IMR-90 (cell line): ENCODE results near the gene MSH5. TPM values are rescaled to one million over a fixed set of nuclear protein-coding genes. Genes with fewer than 3 reads are reported as not detected.

Experiments used
- ATAC-seq: fragments of 200-7000 bp; cut with Tn5 transposase; 2 replicates; pipeline ENCODE4 v1.9.1; 2020; ENCODE audit warnings: low read depth, mild to moderate bottlenecking, moderate library complexity
- BruUV-seq: library from RNA; stranded (reverse); fragments of 400-500 nt; replicated peaks from 2 replicates; lab custom pipeline; 2021; lab: Mats Ljungman, UMichigan
- CTCF ChIA-PET: fragments of 300-600 bp; formaldehyde crosslinking; extraction: SDS; loops from one replicate; lab custom pipeline; 2021; ENCODE audit warnings: antibody characterized with exemption; lab: Yijun Ruan, JAX
- POLR2A ChIA-PET: fragments of 300-600 bp; sonication (Branson Sonifier 250); formaldehyde crosslinking; loops from one replicate; lab custom pipeline; 2022; ENCODE audit warnings: antibody characterized with exemption; ENCODE audit not compliant: unreplicated experiment; lab: Charles Lee
- DNase-seq: peaks from one replicate; pipeline ENCODE4 v3.0.0; 2013
- H2AFZ ChIP-seq: replicated peaks from 2 replicates; pipeline ENCODE3; 2013; ENCODE audit warnings: low read length, mild to moderate bottlenecking; ENCODE audit not compliant: poor library complexity
- H2AK5ac ChIP-seq: 2 replicates; pipeline ENCODE4 v1.6.1; 2013; ENCODE audit warnings: low read depth, low read length, inconsistent platforms
- H2AK9ac ChIP-seq: replicated peaks from 2 replicates; pipeline ENCODE3; 2013; ENCODE audit warnings: mild to moderate bottlenecking, low read depth, low read length, moderate library complexity; ENCODE audit not compliant: poor library complexity
- H2BK120ac ChIP-seq: 2 replicates; pipeline ENCODE4 v1.6.1; 2013; ENCODE audit warnings: low read depth, low read length, inconsistent platforms
- H2BK15ac ChIP-seq: 3 replicates; pipeline ENCODE4 v1.6.1; 2013; ENCODE audit warnings: low read depth, low read length, inconsistent platforms
- H2BK20ac ChIP-seq: 2 replicates; pipeline ENCODE4 v1.6.1; 2013; ENCODE audit warnings: low read depth, mild to moderate bottlenecking, inconsistent platforms, low read length, moderate library complexity
- H2BK5ac ChIP-seq: 2 replicates; pipeline ENCODE4 v1.6.1; 2013; ENCODE audit warnings: mild to moderate bottlenecking, low read depth, low read length, inconsistent platforms; ENCODE audit not compliant: poor library complexity, severe bottlenecking
- H3K14ac ChIP-seq: replicated peaks from 2 replicates; pipeline ENCODE4 v1.6.1; 2013; ENCODE audit warnings: low read depth, low read length, inconsistent platforms
- H3K18ac ChIP-seq: 2 replicates; pipeline ENCODE4 v1.6.1; 2013; ENCODE audit warnings: low read depth, low read length, control low read depth
- H3K23ac ChIP-seq: 2 replicates; pipeline ENCODE4 v1.6.1; 2013; ENCODE audit warnings: low read depth, low read length, inconsistent platforms
- H3K27ac ChIP-seq: 2 replicates; pipeline ENCODE4 v1.5.1; 2013; ENCODE audit warnings: mild to moderate bottlenecking, control low read depth, low read length; ENCODE audit not compliant: insufficient read depth
- H3K27me3 ChIP-seq: 2 replicates; pipeline ENCODE4 v1.6.1; 2013; ENCODE audit warnings: low read length; ENCODE audit not compliant: control insufficient read depth, insufficient read depth
- H3K36me3 ChIP-seq: 2 replicates; pipeline ENCODE4 v1.6.1; 2013; ENCODE audit warnings: low read length, mixed read lengths; ENCODE audit not compliant: control insufficient read depth, insufficient read depth
- H3K4ac ChIP-seq: 2 replicates; pipeline ENCODE4 v1.6.1; 2013; ENCODE audit warnings: low read depth, low read length, inconsistent platforms
- H3K4me1 ChIP-seq: 2 replicates; pipeline ENCODE4 v1.6.1; 2013; ENCODE audit warnings: low read length, mixed read lengths; ENCODE audit not compliant: control insufficient read depth, insufficient read depth
- H3K4me2 ChIP-seq: 2 replicates; pipeline ENCODE4 v1.6.1; 2013; ENCODE audit warnings: low read depth, mild to moderate bottlenecking, control low read depth, low read length, moderate library complexity
- H3K4me3 ChIP-seq: 2 replicates; pipeline ENCODE4 v1.5.1; 2013; ENCODE audit warnings: low read depth, mild to moderate bottlenecking, control low read depth, low read length, moderate library complexity; ENCODE audit not compliant: insufficient read depth
- H3K56ac ChIP-seq: 2 replicates; pipeline ENCODE4 v1.6.1; 2013; ENCODE audit warnings: low read length, inconsistent platforms; ENCODE audit not compliant: insufficient read depth; ENCODE audit errors: extremely low read depth
- H3K79me1 ChIP-seq, 2 experiments: 2 replicates each; pipeline ENCODE4 v1.6.1; 2013; ENCODE audit warnings: low read length in 2 of 2, inconsistent platforms in 1 of 2, low read depth in 1 of 2
- H3K9ac ChIP-seq: 2 replicates; pipeline ENCODE4 v1.6.1; 2013; ENCODE audit warnings: low read depth, low read length, control low read depth
- H3K9me1 ChIP-seq: 2 replicates; pipeline ENCODE4 v1.6.1; 2013; ENCODE audit warnings: low read length, inconsistent platforms; ENCODE audit not compliant: insufficient read depth
- H3K9me3 ChIP-seq: 2 replicates; pipeline ENCODE4 v1.6.1; 2013; ENCODE audit warnings: low read length; ENCODE audit not compliant: control insufficient read depth, insufficient read depth
- H4K20me1 ChIP-seq: 2 replicates; pipeline ENCODE4 v1.6.1; 2013; ENCODE audit warnings: low read length, inconsistent platforms; ENCODE audit not compliant: insufficient read depth
- H4K5ac ChIP-seq: 2 replicates; pipeline ENCODE4 v1.6.1; 2013; ENCODE audit warnings: mild to moderate bottlenecking, low read depth, low read length, control low read depth
- H4K8ac ChIP-seq, 2 experiments: 2 replicates each; pipeline ENCODE4 v1.6.1; 2013; ENCODE audit warnings: low read depth in 2 of 2, low read length in 2 of 2, control low read depth in 1 of 2, inconsistent platforms in 1 of 2
- H4K91ac ChIP-seq: 2 replicates; pipeline ENCODE4 v1.6.1; 2013; ENCODE audit warnings: low read depth, low read length, inconsistent platforms; ENCODE audit not compliant: insufficient read depth
- BHLHE40 ChIP-seq: fragments of 150-350 bp; IDR thresholded peaks from 2 replicates; pipeline ENCODE4 v1.6.1; 2016; ENCODE audit warnings: mild to moderate bottlenecking, low read depth, low read length
- CEBPB ChIP-seq: IDR thresholded peaks from 2 replicates; pipeline ENCODE4 v1.6.1; 2012; ENCODE audit warnings: low read depth, low read length, improper control_type of control experiment
- CHD1 ChIP-seq: IDR thresholded peaks from 2 replicates; pipeline ENCODE4 v1.6.1; 2012; ENCODE audit warnings: low read depth, low read length, improper control_type of control experiment
- CTCF ChIP-seq: conservative IDR thresholded peaks from 2 replicates; pipeline ENCODE4 v1.5.1; 2012; ENCODE audit warnings: mild to moderate bottlenecking, low read depth, low read length, improper control_type of control experiment
- ELK1 ChIP-seq: fragments of 150-350 bp; IDR thresholded peaks from 2 replicates; pipeline ENCODE4 v1.6.1; 2016; ENCODE audit warnings: low read depth, mild to moderate bottlenecking, low read length, moderate library complexity, borderline replicate concordance
- FOS ChIP-seq: fragments of 150-350 bp; IDR thresholded peaks from 2 replicates; pipeline ENCODE4 v1.6.1; 2016; ENCODE audit warnings: low read depth, low read length
- MAZ ChIP-seq: IDR thresholded peaks from 2 replicates; pipeline ENCODE4 v1.6.1; 2012; ENCODE audit warnings: low read depth, mild to moderate bottlenecking, low read length, improper control_type of control experiment, moderate library complexity, borderline replicate concordance
- MXI1 ChIP-seq: IDR thresholded peaks from 2 replicates; pipeline ENCODE4 v1.6.1; 2012; ENCODE audit warnings: low read depth, mild to moderate bottlenecking, low read length, moderate library complexity, borderline replicate concordance
- NFE2L2 ChIP-seq: fragments of 150-350 bp; IDR thresholded peaks from 2 replicates; pipeline ENCODE4 v1.6.1; 2016; ENCODE audit warnings: low read depth, mild to moderate bottlenecking, low read length
- POLR2A ChIP-seq: IDR thresholded peaks from 2 replicates; pipeline ENCODE4 v1.6.1; 2012; ENCODE audit warnings: mild to moderate bottlenecking, low read depth, low read length
- RAD21 ChIP-seq: IDR thresholded peaks from 2 replicates; pipeline ENCODE4 v1.6.1; 2012; ENCODE audit warnings: low read length, improper control_type of control experiment
- RFX5 ChIP-seq: IDR thresholded peaks from 2 replicates; pipeline ENCODE4 v1.8.0; 2012; ENCODE audit warnings: low read depth, mild to moderate bottlenecking, low read length, moderate library complexity
- USF2 ChIP-seq: fragments of 150-350 bp; IDR thresholded peaks from 2 replicates; pipeline ENCODE4 v1.6.1; 2017; ENCODE audit warnings: mild to moderate bottlenecking, antibody characterized with exemption, low read length, low read depth
- WGBS, 2 experiments: methylation state at CpG; one replicate each; pipeline versions ENCODE4 v1.1.5 to v1.1.7; 2013; ENCODE audit warnings: missing lambda C conversion rate in 2 of 2; ENCODE audit not compliant: insufficient read length in 1 of 2; ENCODE audit errors: extremely low coverage in 2 of 2; 5-methylcytosine and 5-hydroxymethylcytosine counted together
- dilution Hi-C: fragments of 300-500 bp; cut with HindIII; formaldehyde crosslinking; loops from one replicate; pipeline ENCODE4 v1.14.3; 2018; ENCODE audit warnings: low sequenced_read_pairs; ENCODE audit not compliant: unreplicated experiment
- in situ Hi-C: fragments of 300-500 bp; cut with MboI; formaldehyde crosslinking; loops from 3 replicates; pipeline ENCODE4 v1.14.3; 2019; ENCODE audit warnings: low sequenced_read_pairs, inconsistent platforms, mixed read lengths
- intact Hi-C: fragments of 100-400 bp; cut with micrococcal nuclease; formaldehyde crosslinking; loops from 2 replicates; pipeline ENCODE4 v1.10.0; 2022
- polyA plus RNA-seq, 3 experiments: library from polyadenylated mRNA; depleted of rRNA; stranded (reverse); fragments of >200 nt; gene quantifications; 2 replicates each; pipeline ENCODE4 v1.2.3, GENCODE V29; 2012; ENCODE audit warnings: low replicate concordance in 1 of 3
- total RNA-seq: library from RNA; depleted of rRNA; stranded (reverse); fragments of >200 nt; gene quantifications from 2 replicates; pipeline ENCODE4 v1.2.3, GENCODE V29; 2012

The MSH5 gene
- total and polyA plus RNA-seq, 2 of the 4 experiments (the other 2 are of a cell fraction) = 5.6 to 15.7 TPM

GRCh38 chr6:31728767-31729514, 10.9 kb upstream of the MSH5 start, which contains the start of gene DDAH2:
Gene DDAH2, minus strand, starts transcription at chr6:31729299. Its CDS starts 138 bp downstream, at chr6:31729161.
- CTCF ChIA-PET = interaction anchor here (0.5 to 0.7 kb wide), 2 partner anchors 42 to 48 kb away, joined by 3 read pairs; partner anchors contain the start of gene LY6G5C
- 6% methylated on average over 14 of the region's 36 CpGs; no CpG with 5 or more reads in 1 of the 2 experiments for WGBS, 2 experiments
- peaks cover 44% of the 10 kb centered on the region for H3K36me3 ChIP-seq
- TF ChIP-seq NFE2L2 = no peak
- no peak for TF ChIP-seq RAD21
- no peak; the same call in 1 of the 2 replicates for TF ChIP-seq MAZ
- TF ChIP-seq FOS = no peak
- TF ChIP-seq ELK1 = no peak
- no peak for TF ChIP-seq BHLHE40
- TF ChIP-seq CHD1 = no peak
- no peak for TF ChIP-seq CEBPB
- no peak for TF ChIP-seq MXI1
- TF ChIP-seq POLR2A = no peak
- TF ChIP-seq RFX5 = no peak
- TF ChIP-seq CTCF = no peak
- TF ChIP-seq USF2 = no peak

More at GRCh38 chr6:31728767-31729514, 10.9 kb upstream of the MSH5 start, which contains the start of gene DDAH2:
- peaks cover under 1% of the 10 kb centered on the region; the same call in 1 of the 2 replicates for H3K9me1 ChIP-seq
- BruUV-seq = no TSS peak
- POLR2A ChIA-PET = interaction anchor here (0.6 kb wide), 1 partner anchor 189 kb away, joined by 3 read pairs; no protein-coding TSS in a partner anchor
- peak within 1 kb of the TSS; percentile 96 for H2AFZ ChIP-seq
- H3K27me3 ChIP-seq = no peaks in the 10 kb centered on the region
- dilution Hi-C loops = no loop called here
- peak within 1 kb of the TSS; percentile 72 for H4K91ac ChIP-seq
- peak within 1 kb of the TSS; percentile 89 for H3K14ac ChIP-seq
- H2BK15ac ChIP-seq = peak within 1 kb of the TSS; percentile 45; the same call in 1 of the 3 replicates
- peak within 1 kb of the TSS; percentile 92 for H3K4ac ChIP-seq
- peak within 1 kb of the TSS; percentile 67 for H3K56ac ChIP-seq
- no peaks in the 10 kb centered on the region for H3K9me3 ChIP-seq
- peak within 1 kb of the TSS; percentile 78 for H2BK120ac ChIP-seq
- intact Hi-C loops = loop anchor here (2.0 kb wide), 2 partner anchors 48 to 102 kb away; partner anchors contain the start of gene LY6G5C
- peak within 1 kb of the TSS; percentile 17 to 82; a peak in 2 of 4 replicates for H4K8ac ChIP-seq
- H2AK9ac ChIP-seq = peak within 1 kb of the TSS; percentile 99
- H3K27ac ChIP-seq = peak within 1 kb of the TSS; percentile 85
- H3K79me1 ChIP-seq = peaks cover 0 to 44% of the 10 kb centered on the region in 2 experiments; a peak in 3 of 4 replicates
- peak within 1 kb of the TSS; percentile 92 for H3K4me2 ChIP-seq
- DNase-seq (no peak), ATAC-seq (peak; percentile 33)
- H4K20me1 ChIP-seq = peaks cover 26% of the 10 kb centered on the region
- peak within 1 kb of the TSS; percentile 83 for H2BK5ac ChIP-seq
- peak within 1 kb of the TSS; percentile 91; the same call in 1 of the 2 replicates for H3K23ac ChIP-seq
- peak within 1 kb of the TSS; percentile 66; the same call in 1 of the 2 replicates for H3K18ac ChIP-seq
- peaks cover 3% of the 10 kb centered on the region for H3K4me1 ChIP-seq
- H2BK20ac ChIP-seq = 0 out of 2 replicates have a peak within 1 kb of the TSS, but pooled peaks have one; percentile 6
- peak within 1 kb of the TSS; percentile 85 for H3K4me3 ChIP-seq
- peak within 1 kb of the TSS; percentile 50 for H4K5ac ChIP-seq
- H3K9ac ChIP-seq = peak within 1 kb of the TSS; percentile 81
- in situ Hi-C loops = no loop called here
- peak within 1 kb of the TSS; percentile 90 for H2AK5ac ChIP-seq
